Skeletal muscle cell (primary cell): Measurements from ENCODE around the gene GALNT9.
A peak's percentile ranks its signal among the peaks of the same experiment; 100 is the strongest.

Experiments
- DNase-seq: peaks from one replicate; pipeline ENCODE4 v3.0.0-alpha.2; 2010; ENCODE audit warnings: low read depth
- H3K4me3 ChIP-seq: 2 replicates; pipeline ENCODE4 v1.5.1; 2011; ENCODE audit warnings: low read depth, mild to moderate bottlenecking, control low read depth, low read length, moderate library complexity

Gene GALNT9

GRCh38 chr12:132171968-132172521 is 157.3 kb downstream of the GALNT9 start:
- DNase-seq = no peak

GRCh38 chr12:132171293-132171967 is 158.0 kb downstream of the GALNT9 start:
- DNase-seq = no peak
- no peak overlapping the region for H3K4me3 ChIP-seq

More at GRCh38 chr12:132171968-132172521, 157.3 kb downstream of the GALNT9 start:
- H3K4me3 ChIP-seq = no peak overlapping the region

- H3K4me3 ChIP-seq = no peak overlapping the region
- DNase-seq = no peak
Observed at GRCh38 chr12:132170637-132171292, 158.6 kb downstream of the GALNT9 start.

- peak; percentile 51 for DNase-seq
- H3K4me3 ChIP-seq = no peak overlapping the region
Observed at GRCh38 chr12:132170094-132170636, 159.2 kb downstream of the GALNT9 start.

- DNase-seq = no peak
- no peak overlapping the region for H3K4me3 ChIP-seq
Observed at GRCh38 chr12:132169376-132169775, 160.0 kb downstream of the GALNT9 start.

- no peak for DNase-seq
- no peak overlapping the region for H3K4me3 ChIP-seq
Observed at GRCh38 chr12:132168311-132169031, 160.9 kb downstream of the GALNT9 start.

GRCh38 chr12:132167611-132168310 is 161.6 kb downstream of the GALNT9 start:
- DNase-seq = no peak
- H3K4me3 ChIP-seq = no peak overlapping the region

GRCh38 chr12:132166801-132167591 is 162.4 kb downstream of the GALNT9 start:
- DNase-seq = no peak
- no peak overlapping the region for H3K4me3 ChIP-seq

- H3K4me3 ChIP-seq = no peak overlapping the region
- no peak for DNase-seq
Observed at GRCh38 chr12:132166093-132166492, 163.3 kb downstream of the GALNT9 start.

- DNase-seq = no peak
- H3K4me3 ChIP-seq = no peak overlapping the region
Observed at GRCh38 chr12:132165584-132165983, 163.8 kb downstream of the GALNT9 start.

GRCh38 chr12:132164426-132164825 is 165.0 kb downstream of the GALNT9 start:
- no peak overlapping the region for H3K4me3 ChIP-seq
- DNase-seq = no peak

GRCh38 chr12:132163911-132164288 is 165.5 kb downstream of the GALNT9 start:
- DNase-seq = no peak
- H3K4me3 ChIP-seq = no peak overlapping the region

- no peak overlapping the region for H3K4me3 ChIP-seq
- no peak for DNase-seq
Observed at GRCh38 chr12:132163041-132163910, 166.1 kb downstream of the GALNT9 start.

- peak; percentile 33 for DNase-seq
- H3K4me3 ChIP-seq = no peak overlapping the region
Observed at GRCh38 chr12:132162508-132163031, 166.8 kb downstream of the GALNT9 start.

GRCh38 chr12:132161796-132162507 is 167.4 kb downstream of the GALNT9 start:
- DNase-seq = no peak
- H3K4me3 ChIP-seq = no peak overlapping the region

GRCh38 chr12:132161036-132161781 is 168.2 kb downstream of the GALNT9 start:
- DNase-seq = no peak

More at GRCh38 chr12:132161036-132161781, 168.2 kb downstream of the GALNT9 start:
- no peak overlapping the region for H3K4me3 ChIP-seq
